H9 (cell line): Measurements from ENCODE around the gene CENPA. TPM values are rescaled to one million over a fixed set of nuclear protein-coding genes. Genes with fewer than 3 reads are reported as not detected.
A peak's percentile ranks its signal among the peaks of the same experiment; 100 is the strongest.

ENCODE experiments used
- DNase-seq: peaks from one replicate; pipeline ENCODE4 v3.0.0-alpha.2; 2017
- H2AFZ ChIP-seq: one replicate; pipeline ENCODE4 v1.6.1; 2013; ENCODE audit warnings: mild to moderate bottlenecking, low read length, control low read depth, moderate library complexity
- H2AK5ac ChIP-seq: 2 replicates; pipeline ENCODE4 v1.6.1; 2013; ENCODE audit warnings: low read length, control low read depth, mixed read lengths; ENCODE audit not compliant: insufficient read length
- H2BK120ac ChIP-seq: one replicate; pipeline ENCODE4 v1.6.1; 2013; ENCODE audit warnings: low read depth, mild to moderate bottlenecking, low read length, control low read depth, inconsistent platforms; ENCODE audit not compliant: poor library complexity, severe bottlenecking
- H2BK12ac ChIP-seq: 2 replicates; pipeline ENCODE4 v1.6.1; 2013; ENCODE audit warnings: low read length, control low read depth, mixed read lengths, low read depth; ENCODE audit not compliant: insufficient read length
- H2BK15ac ChIP-seq: 2 replicates; pipeline ENCODE4 v1.6.1; 2013; ENCODE audit warnings: low read depth, low read length, control low read depth
- H2BK20ac ChIP-seq: one replicate; pipeline ENCODE4 v1.6.1; 2013; ENCODE audit warnings: low read depth, mild to moderate bottlenecking, low read length, control low read depth, inconsistent platforms; ENCODE audit not compliant: poor library complexity, severe bottlenecking
- H2BK5ac ChIP-seq: 2 replicates; pipeline ENCODE4 v1.6.1; 2013; ENCODE audit warnings: low read length, control low read depth, mixed read lengths; ENCODE audit not compliant: insufficient read length
- H3K14ac ChIP-seq: 2 replicates; pipeline ENCODE4 v1.6.1; 2013; ENCODE audit warnings: low read length, control low read depth; ENCODE audit not compliant: insufficient read depth
- H3K18ac ChIP-seq: 2 replicates; pipeline ENCODE4 v1.6.1; 2013; ENCODE audit warnings: low read depth, mild to moderate bottlenecking, mixed read lengths, low read length, control low read depth; ENCODE audit not compliant: insufficient read length
- H3K23ac ChIP-seq: 2 replicates; pipeline ENCODE4 v1.6.1; 2013; ENCODE audit warnings: low read length, control low read depth, mixed read lengths, low read depth; ENCODE audit not compliant: insufficient read length
- H3K23me2 ChIP-seq: 2 replicates; pipeline ENCODE4 v1.6.1; 2013; ENCODE audit warnings: low read depth, mild to moderate bottlenecking, mixed read lengths, low read length, control low read depth; ENCODE audit not compliant: insufficient read length, poor library complexity, severe bottlenecking
- H3K27ac ChIP-seq: 2 replicates; pipeline ENCODE4 v1.5.1; 2013; ENCODE audit warnings: low read length, control low read depth, mixed read lengths, low read depth; ENCODE audit not compliant: insufficient read length
- H3K27me3 ChIP-seq: 2 replicates; pipeline ENCODE4 v1.6.1; 2013; ENCODE audit warnings: low read length, control low read depth, inconsistent platforms; ENCODE audit not compliant: insufficient read depth
- H3K4ac ChIP-seq: 2 replicates; pipeline ENCODE4 v1.6.1; 2013; ENCODE audit warnings: low read depth, mild to moderate bottlenecking, control low read depth, inconsistent platforms, low read length, moderate library complexity
- H3K4me1 ChIP-seq: 2 replicates; pipeline ENCODE4 v1.6.1; 2013; ENCODE audit warnings: low read length, control low read depth, inconsistent platforms; ENCODE audit not compliant: insufficient read depth
- H3K4me2 ChIP-seq: 2 replicates; pipeline ENCODE4 v1.6.1; 2013; ENCODE audit warnings: low read length, control low read depth, mixed read lengths; ENCODE audit not compliant: insufficient read length, insufficient read depth
- H3K56ac ChIP-seq: 2 replicates; pipeline ENCODE4 v1.6.1; 2013; ENCODE audit warnings: low read depth, mild to moderate bottlenecking, mixed read lengths, low read length, control low read depth; ENCODE audit not compliant: insufficient read length
- H3K79me1 ChIP-seq: 2 replicates; pipeline ENCODE4 v1.6.1; 2013; ENCODE audit warnings: low read depth, mild to moderate bottlenecking, moderate library complexity, low read length, control low read depth, inconsistent platforms; ENCODE audit not compliant: insufficient read depth, poor library complexity, severe bottlenecking
- H3K79me2 ChIP-seq: 2 replicates; pipeline ENCODE4 v1.6.1; 2013; ENCODE audit warnings: low read length, control low read depth, inconsistent platforms; ENCODE audit not compliant: insufficient read depth
- H3K9ac ChIP-seq: 2 replicates; pipeline ENCODE4 v1.6.1; 2013; ENCODE audit warnings: low read length, control low read depth, mixed read lengths; ENCODE audit not compliant: insufficient read length; ENCODE audit errors: extremely low read depth
- H3K9me3 ChIP-seq: one replicate; pipeline ENCODE4 v1.6.1; 2013; ENCODE audit warnings: low read depth, low read length, inconsistent platforms; ENCODE audit not compliant: control insufficient read depth
- H3T11ph ChIP-seq: one replicate; pipeline ENCODE4 v1.6.1; 2013; ENCODE audit warnings: mild to moderate bottlenecking, low read length, control low read depth, inconsistent platforms
- H4K20me1 ChIP-seq: one replicate; pipeline ENCODE4 v1.6.1; 2013; ENCODE audit not compliant: control insufficient read depth, insufficient read length, insufficient read depth
- H4K5ac ChIP-seq: 2 replicates; pipeline ENCODE4 v1.6.1; 2013; ENCODE audit warnings: low read depth, mild to moderate bottlenecking, mixed read lengths, low read length, control low read depth; ENCODE audit not compliant: insufficient read length
- H4K8ac ChIP-seq: replicated peaks from 2 replicates; pipeline ENCODE4 v1.6.1; 2013; ENCODE audit warnings: low read length, control low read depth, mixed read lengths, low read depth; ENCODE audit not compliant: insufficient read length
- H4K91ac ChIP-seq: 2 replicates; pipeline ENCODE4 v1.6.1; 2013; ENCODE audit warnings: low read depth, mild to moderate bottlenecking, moderate library complexity, mixed read lengths, low read length, control low read depth; ENCODE audit not compliant: insufficient read length
- H3K27ac Mint-ChIP-seq, 3 experiments: 2 replicates in 2 of 3; 3 replicates in 1 of 3; pipeline ENCODE4 v1.8.0; 2020 to 2021; ENCODE audit warnings: mixed read lengths in 3 of 3, mild to moderate bottlenecking in 1 of 3, moderate library complexity in 1 of 3
- H3K27me3 Mint-ChIP-seq: 2 replicates; pipeline ENCODE4 v1.8.0; 2021; ENCODE audit warnings: low read depth, mild to moderate bottlenecking, moderate library complexity, mixed read lengths
- H3K36me3 Mint-ChIP-seq, 3 experiments: 2 replicates in 2 of 3; 3 replicates in 1 of 3; pipeline ENCODE4 v1.8.0; 2020 to 2021; ENCODE audit warnings: low read depth in 3 of 3, mixed read lengths in 3 of 3; ENCODE audit not compliant: insufficient read depth in 1 of 3
- H3K4me1 Mint-ChIP-seq, 2 experiments: 2 replicates each; pipeline ENCODE4 v1.8.0; 2020; ENCODE audit warnings: mixed read lengths in 2 of 2
- H3K4me3 Mint-ChIP-seq, 2 experiments: 2 replicates in 1 of 2; 3 replicates in 1 of 2; pipeline ENCODE4 v1.8.0; 2020 to 2021; ENCODE audit warnings: mild to moderate bottlenecking in 2 of 2, mixed read lengths in 2 of 2, moderate library complexity in 1 of 2
- H3K9me3 Mint-ChIP-seq, 2 experiments: 2 replicates in 1 of 2; 3 replicates in 1 of 2; pipeline ENCODE4 v1.8.0; 2020; ENCODE audit warnings: mild to moderate bottlenecking in 2 of 2, mixed read lengths in 2 of 2, moderate library complexity in 1 of 2
- WGBS: extraction: QIAGEN DNeasy Blood & Tissue Kit; methylation state at CpG from one replicate; pipeline ENCODE4 v1.1.7; 2013; ENCODE audit warnings: missing lambda C conversion rate, low lambda C conversion rate, mixed read lengths; ENCODE audit not compliant: insufficient read length; ENCODE audit errors: extremely low coverage; 5-methylcytosine and 5-hydroxymethylcytosine counted together
- long read RNA-seq: library from polyadenylated mRNA; unstranded; transcript quantifications from one replicate; pipeline ENCODE4 v2.0.0, GENCODE V29; 2020
- total RNA-seq: library from RNA; stranded (reverse); gene quantifications from 2 replicates; pipeline ENCODE4 v1.2.1, GENCODE V29; 2021
- TF ChIP-seq, protein P1 (sequence below): fragments of 200-600 bp; sonication (generic); conservative IDR thresholded peaks from 3 replicates; pipeline ENCODE4 v1.8.0; 2021; ENCODE audit warnings: antibody characterized with exemption, mild to moderate bottlenecking

Gene CENPA
- 19.3 and 21.4 TPM in 2 replicates for total RNA-seq
- long read RNA-seq, partial matches to known transcripts = 0 of 6 reads
- long read RNA-seq, other reads (novel, unspliced or antisense) = 5 of 6 reads

DNA sequence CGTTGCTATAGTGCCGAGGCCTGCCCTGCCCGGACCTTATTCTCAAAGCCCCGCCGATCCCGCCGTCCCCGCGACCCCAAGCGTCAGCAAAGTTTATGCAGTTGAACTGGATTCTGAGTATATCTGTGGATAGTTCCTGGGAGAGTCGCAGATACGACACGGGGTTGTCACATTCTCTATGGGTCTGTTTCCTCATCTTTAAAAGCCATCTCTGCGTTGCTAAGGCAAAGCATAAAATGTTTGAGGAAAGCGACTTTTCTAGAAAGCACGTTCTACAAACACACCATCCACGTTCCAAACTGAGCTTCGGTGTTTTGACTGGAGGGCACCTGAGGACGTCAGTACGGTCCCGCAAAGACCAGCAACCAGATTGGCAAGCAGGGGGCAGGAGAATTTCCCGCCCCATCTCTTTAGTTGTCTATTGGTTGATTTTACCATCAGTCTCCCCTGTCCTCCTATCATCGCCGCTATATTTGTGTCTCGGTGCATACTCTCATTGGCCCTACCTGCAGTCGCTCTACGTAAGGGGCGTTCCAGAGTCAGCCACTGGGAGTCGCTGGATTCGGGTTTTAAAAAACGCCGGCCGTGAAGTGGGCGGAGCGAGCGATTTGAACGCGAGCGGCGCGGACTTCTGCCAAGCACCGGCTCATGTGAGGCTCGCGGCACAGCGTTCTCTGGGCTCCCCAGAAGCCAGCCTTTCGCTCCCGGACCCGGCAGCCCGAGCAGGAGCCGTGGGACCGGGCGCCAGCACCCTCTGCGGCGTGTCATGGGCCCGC lies at the start of gene CENPA:
Gene CENPA, plus strand, starts transcription at position 626 of the 776 bp plus-strand sequence. Its CDS starts 141 bp downstream, at position 767.
- no CpG with 5 or more reads among the region's 55 CpGs for WGBS
- H4K20me1 ChIP-seq = no peaks in the 10 kb centered on the region
- no peak within 1 kb of the TSS for H4K91ac ChIP-seq
- H3T11ph ChIP-seq = no peak within 1 kb of the TSS
- no peak within 1 kb of the TSS for H2AK5ac ChIP-seq
- H3K23ac ChIP-seq = no peak within 1 kb of the TSS
- H2BK5ac ChIP-seq = no peak within 1 kb of the TSS
- H2AFZ ChIP-seq = no peak within 1 kb of the TSS
- peak within 1 kb of the TSS; percentile 67; the same call in 1 of the 2 replicates for H3K14ac ChIP-seq
- H3K4ac ChIP-seq = no peak within 1 kb of the TSS
- H3K4me1 Mint-ChIP-seq = peaks cover 15 to 21% of the 10 kb centered on the region in 2 experiments
- H2BK12ac ChIP-seq = no peak within 1 kb of the TSS
- H3K4me2 ChIP-seq = peak within 1 kb of the TSS; percentile 77
- no peaks in the 10 kb centered on the region for H3K9me3 ChIP-seq
- H3K9me3 Mint-ChIP-seq = no peaks in the 10 kb centered on the region
- H3K4me1 ChIP-seq = no peaks in the 10 kb centered on the region; the same call in 1 of the 2 replicates
- H3K36me3 Mint-ChIP-seq = peaks cover 17 to 24% (median 23%) of the 10 kb centered on the region in 3 experiments
- DNase-seq = peak; percentile 98
- TF ChIP-seq, protein P1, sequence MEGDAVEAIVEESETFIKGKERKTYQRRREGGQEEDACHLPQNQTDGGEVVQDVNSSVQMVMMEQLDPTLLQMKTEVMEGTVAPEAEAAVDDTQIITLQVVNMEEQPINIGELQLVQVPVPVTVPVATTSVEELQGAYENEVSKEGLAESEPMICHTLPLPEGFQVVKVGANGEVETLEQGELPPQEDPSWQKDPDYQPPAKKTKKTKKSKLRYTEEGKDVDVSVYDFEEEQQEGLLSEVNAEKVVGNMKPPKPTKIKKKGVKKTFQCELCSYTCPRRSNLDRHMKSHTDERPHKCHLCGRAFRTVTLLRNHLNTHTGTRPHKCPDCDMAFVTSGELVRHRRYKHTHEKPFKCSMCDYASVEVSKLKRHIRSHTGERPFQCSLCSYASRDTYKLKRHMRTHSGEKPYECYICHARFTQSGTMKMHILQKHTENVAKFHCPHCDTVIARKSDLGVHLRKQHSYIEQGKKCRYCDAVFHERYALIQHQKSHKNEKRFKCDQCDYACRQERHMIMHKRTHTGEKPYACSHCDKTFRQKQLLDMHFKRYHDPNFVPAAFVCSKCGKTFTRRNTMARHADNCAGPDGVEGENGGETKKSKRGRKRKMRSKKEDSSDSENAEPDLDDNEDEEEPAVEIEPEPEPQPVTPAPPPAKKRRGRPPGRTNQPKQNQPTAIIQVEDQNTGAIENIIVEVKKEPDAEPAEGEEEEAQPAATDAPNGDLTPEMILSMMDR = no peak
- peaks cover 4% of the 10 kb centered on the region for H3K79me1 ChIP-seq
- no peaks in the 10 kb centered on the region for H3K27me3 ChIP-seq
- H2BK15ac ChIP-seq = no peak within 1 kb of the TSS
- peaks cover 3% of the 10 kb centered on the region; the same call in 1 of the 2 replicates for H3K79me2 ChIP-seq
- H3K27ac ChIP-seq = no peak within 1 kb of the TSS
- no peak within 1 kb of the TSS for H2BK120ac ChIP-seq
- H3K56ac ChIP-seq = no peak within 1 kb of the TSS
- no peak within 1 kb of the TSS for H4K8ac ChIP-seq
- peak within 1 kb of the TSS; percentile 71 to 90 for H3K4me3 Mint-ChIP-seq
- peak within 1 kb of the TSS in 2 of 3 experiments; percentile 60 to 87; a peak in 3 of 7 replicates for H3K27ac Mint-ChIP-seq
- H3K18ac ChIP-seq = peak within 1 kb of the TSS; percentile 83
- no peak within 1 kb of the TSS for H4K5ac ChIP-seq
- peaks cover 7% of the 10 kb centered on the region for H3K23me2 ChIP-seq
- H2BK20ac ChIP-seq = no peak within 1 kb of the TSS
- peak within 1 kb of the TSS; percentile 80 for H3K9ac ChIP-seq
- H3K27me3 Mint-ChIP-seq = peaks cover 7% of the 10 kb centered on the region; the same call in 1 of the 2 replicates
